ENCODE measurements around the gene PUDP.

The PUDP gene

GRCh38 chrX:7146703-7147412 is 1.1 kb downstream of the PUDP start:
- no peak for DNase-seq (ENCODE audit: low read depth, low spot score)

GRCh38 chrX:7146020-7146702 is 1.8 kb downstream of the PUDP start:
- no peak for DNase-seq (ENCODE audit: low read depth, low spot score)

- no peak for DNase-seq (ENCODE audit: low read depth, low spot score)
These were observed 2.5 kb downstream of the PUDP start for GRCh38 chrX:7145454-7145853.

DNA sequence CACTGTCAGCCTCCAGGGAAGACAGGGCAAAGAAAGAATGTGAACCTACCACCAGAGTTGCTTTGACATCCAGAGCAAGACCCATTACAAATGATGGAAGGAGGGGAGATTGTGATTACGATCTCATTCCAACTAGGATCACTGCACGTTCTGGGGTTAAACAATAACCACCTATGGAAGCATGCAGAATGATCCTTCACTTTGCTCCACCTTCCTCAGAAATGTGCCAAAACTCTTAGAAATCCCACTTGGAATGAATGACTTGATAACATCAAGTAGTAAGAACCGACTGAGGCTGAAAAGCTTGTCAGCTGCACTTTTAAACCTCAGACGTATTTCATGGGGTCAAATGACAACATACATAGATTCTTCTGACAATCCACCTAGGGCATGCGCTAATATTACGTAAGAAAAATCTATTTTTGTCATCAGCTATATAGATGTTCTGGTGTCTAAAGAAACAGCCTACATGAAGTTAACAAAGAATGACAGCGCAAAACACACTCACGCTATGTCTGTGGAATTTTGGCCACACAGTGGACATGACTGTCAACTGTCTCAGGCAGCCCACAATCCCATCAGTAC is 3.9 kb downstream of the PUDP start:
- no peak for DNase-seq (ENCODE audit: low read depth, low spot score)

DNA sequence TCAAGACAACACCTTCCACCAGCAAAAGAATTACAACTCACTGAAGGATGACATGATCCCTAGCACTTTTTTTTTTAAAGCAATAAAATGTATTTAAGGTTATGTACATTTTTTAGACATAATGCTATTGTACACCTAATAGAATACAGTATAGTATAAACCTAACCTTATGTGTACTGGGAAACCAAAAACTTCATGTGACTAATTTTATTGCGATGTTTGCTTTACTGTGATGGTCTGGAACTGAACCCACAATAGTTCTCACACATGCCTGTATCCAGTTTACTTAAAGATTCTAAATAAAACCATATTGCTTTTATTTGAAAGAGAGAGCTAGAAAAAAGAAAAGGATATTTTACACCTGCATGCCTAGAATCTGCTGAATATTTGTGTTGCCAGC is 4.9 kb downstream of the PUDP start:
- DNase-seq (ENCODE audit: low read depth, low spot score): no peak

GRCh38 chrX:7139202-7140081 is 8.5 kb downstream of the PUDP start:
- no peak for DNase-seq (ENCODE audit: low read depth, low spot score)

DNA sequence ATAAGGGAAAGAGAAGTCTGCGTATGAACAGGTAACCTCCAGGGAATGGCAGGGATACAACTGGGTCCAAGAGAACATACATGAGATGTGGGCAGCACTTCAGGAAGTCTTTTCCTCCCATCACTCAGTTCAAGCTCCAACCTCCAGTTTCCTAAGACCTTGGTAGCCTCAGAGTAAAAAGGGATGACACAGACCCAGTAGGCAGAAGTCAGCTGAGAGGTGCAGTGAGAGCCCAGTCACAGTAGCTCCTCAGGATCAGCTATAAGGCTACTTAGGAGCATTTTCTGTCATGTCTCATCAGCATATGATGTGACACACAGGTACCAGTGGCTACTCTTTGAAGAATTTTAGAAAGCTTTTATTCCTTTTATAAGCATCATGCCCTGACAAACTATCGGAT is 13.0 kb downstream of the PUDP start:
- no peak for DNase-seq (ENCODE audit: low read depth, low spot score)

- DNase-seq (ENCODE audit: low read depth, low spot score): no peak
These were observed 14.9 kb downstream of the PUDP start for GRCh38 chrX:7133050-7133440.

GRCh38 chrX:7132335-7133049 is 15.5 kb downstream of the PUDP start:
- DNase-seq (ENCODE audit: low read depth, low spot score): no peak

GRCh38 chrX:7131621-7132020 is 16.3 kb downstream of the PUDP start:
- no peak for DNase-seq (ENCODE audit: low read depth, low spot score)

GRCh38 chrX:7127056-7127455 is 20.9 kb downstream of the PUDP start:
- DNase-seq (ENCODE audit: low read depth, low spot score): no peak

DNA sequence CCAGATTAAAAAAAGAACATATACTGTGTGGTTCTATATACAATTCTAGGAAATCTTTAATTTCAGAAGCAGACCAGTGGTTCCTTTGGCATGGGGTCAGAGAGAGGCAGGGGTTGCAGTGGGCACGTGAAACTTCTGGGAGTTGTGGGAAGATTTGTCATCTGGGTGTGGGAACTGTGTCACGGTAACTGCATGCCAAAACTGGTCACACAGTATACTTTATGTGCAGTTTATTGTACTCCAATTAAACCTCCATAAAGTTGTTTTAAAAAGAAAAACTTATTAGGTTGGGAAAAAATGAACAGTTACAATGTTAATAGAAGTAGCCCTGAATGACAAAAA is 27.1 kb downstream of the PUDP start:
- no peak for DNase-seq (ENCODE audit: low read depth, low spot score)

DNA sequence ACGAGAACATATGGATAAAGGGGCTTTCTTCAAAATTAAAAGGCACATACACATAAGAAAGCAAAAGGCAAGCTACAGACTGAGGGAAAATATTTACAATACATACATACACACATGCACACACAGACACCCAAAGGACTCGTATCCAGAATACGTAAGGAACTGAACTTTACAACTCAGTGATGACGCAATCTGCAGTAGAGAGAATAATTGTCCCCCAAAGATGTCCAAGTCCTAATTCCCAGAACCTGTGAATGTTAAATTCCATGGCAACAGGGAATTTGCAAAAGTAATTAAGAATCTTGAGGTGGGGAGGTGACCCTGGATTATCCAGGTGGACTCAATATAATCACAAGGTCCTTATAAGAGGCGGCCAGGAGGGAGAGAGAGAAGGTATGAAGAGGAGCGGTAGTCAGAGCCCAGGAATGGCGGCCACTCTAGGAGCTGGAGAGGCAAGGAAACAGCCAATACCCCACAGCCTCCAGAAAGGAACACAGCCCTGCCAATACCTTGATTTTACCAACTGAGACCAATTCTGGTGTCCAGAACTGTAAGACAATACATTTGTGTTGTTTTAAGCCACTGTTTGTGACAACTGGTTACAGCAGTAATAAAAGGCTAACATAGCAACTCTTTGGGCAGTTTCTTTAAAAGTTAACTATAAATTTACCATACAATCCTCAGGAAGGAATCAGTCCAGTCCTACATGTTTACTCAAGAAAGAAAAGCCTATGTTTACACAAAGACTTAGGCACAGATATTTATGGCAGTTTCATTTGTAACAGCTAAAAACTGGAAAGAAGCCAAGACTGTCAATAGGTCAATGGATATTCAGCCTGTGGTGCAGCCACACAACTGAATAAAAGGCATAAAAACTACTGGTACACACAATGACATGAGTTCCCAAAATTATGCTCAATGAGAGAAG is 27.7 kb downstream of the PUDP start:
- DNase-seq (ENCODE audit: low read depth, low spot score): peak; percentile 29

GRCh38 chrX:7117587-7117986 is 30.4 kb downstream of the PUDP start:
- DNase-seq (ENCODE audit: low read depth, low spot score): no peak

GRCh38 chrX:7116081-7116480 is 31.9 kb downstream of the PUDP start:
- DNase-seq (ENCODE audit: low read depth, low spot score): no peak

- no peak for DNase-seq (ENCODE audit: low read depth, low spot score)
These were observed 32.4 kb downstream of the PUDP start for GRCh38 chrX:7115557-7115956.

DNA sequence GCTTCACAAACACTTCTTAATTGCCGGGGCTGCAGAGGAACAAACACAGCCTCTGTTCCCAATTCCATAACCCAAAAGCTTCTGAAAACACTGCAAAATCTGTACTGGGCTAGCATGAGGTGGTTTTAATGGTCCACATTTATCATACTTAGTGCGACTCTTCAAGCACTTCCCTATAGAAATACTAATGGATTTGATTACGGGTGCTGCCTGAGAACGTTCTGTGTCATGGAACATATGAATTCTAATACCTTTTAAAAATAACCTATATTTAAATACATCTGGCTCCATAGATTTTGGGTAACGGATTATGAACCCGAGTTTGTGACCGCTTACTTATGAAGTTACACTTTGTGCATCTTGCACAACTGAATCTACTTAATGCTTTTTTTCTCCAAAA is 35.9 kb downstream of the PUDP start:
- no peak for DNase-seq (ENCODE audit: low read depth, low spot score)

- DNase-seq (ENCODE audit: low read depth, low spot score): no peak
These were observed 36.4 kb downstream of the PUDP start for GRCh38 chrX:7111518-7111917.

DNA sequence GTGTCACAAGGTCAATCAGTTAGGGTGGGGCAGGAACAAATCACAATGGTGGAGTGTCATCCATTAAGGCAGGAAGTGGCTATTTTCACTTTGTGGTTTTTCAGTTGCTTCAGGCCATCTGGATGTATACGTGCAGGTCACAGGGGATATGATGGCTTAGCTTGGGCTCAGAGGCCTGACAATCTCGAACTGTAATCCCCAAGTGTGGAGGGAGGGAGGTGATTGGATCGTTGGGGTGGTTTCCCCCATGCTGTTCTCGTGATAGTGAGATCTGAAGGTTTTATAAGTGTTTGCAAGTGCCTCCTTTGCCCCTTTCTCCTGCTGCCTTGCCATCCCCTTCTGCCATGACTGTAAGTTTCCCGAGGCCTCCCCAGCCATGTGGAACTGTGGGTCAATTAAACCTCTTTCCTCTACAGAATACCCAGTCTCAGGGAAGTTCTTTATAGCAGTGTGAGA is 37.1 kb downstream of the PUDP start:
- DNase-seq (ENCODE audit: low read depth, low spot score): no peak
